ENCODE measurements around the gene PRKN.

The PRKN gene

GRCh38 chr6:161493576-161494118, 1233.9 kb downstream of the PRKN start:
- TF ChIP-seq CTCF (conservative IDR thresholded peaks at IDR 0.05) (no peak), ZFX (IDR thresholded peaks at IDR 0.05) (no peak)
- no peak overlapping the region for H3K27ac ChIP-seq

GRCh38 chr6:161489626-161490306, 1237.8 kb downstream of the PRKN start:
- no peak for TF ChIP-seq ZFX (IDR thresholded peaks at IDR 0.05)
- no peak for TF ChIP-seq CTCF (conservative IDR thresholded peaks at IDR 0.05)
- H3K27ac ChIP-seq, result no peak overlapping the region

- TF ChIP-seq CTCF (conservative IDR thresholded peaks at IDR 0.05) (no peak), ZFX (IDR thresholded peaks at IDR 0.05) (no peak)
- H3K27ac ChIP-seq, result no peak overlapping the region
Observed at GRCh38 chr6:161487694-161488093, 1239.9 kb downstream of the PRKN start.

DNA sequence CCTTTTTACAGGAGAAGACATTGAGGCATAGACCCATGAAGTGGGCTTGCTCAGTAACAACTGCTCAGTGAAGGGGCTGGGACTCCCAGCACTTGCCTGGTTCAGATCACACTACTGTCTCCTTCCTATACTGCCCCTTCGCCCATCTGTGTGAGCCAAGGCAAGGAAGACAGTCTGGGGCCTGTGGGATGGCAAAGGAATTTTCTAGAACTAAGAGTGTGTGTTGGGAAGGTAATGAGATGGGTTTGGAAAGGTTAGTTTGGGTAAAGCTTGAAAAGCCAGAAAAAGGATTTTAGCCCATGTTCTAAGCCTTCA, 1240.4 kb downstream of the PRKN start:
- no peak for TF ChIP-seq CTCF (conservative IDR thresholded peaks at IDR 0.05)
- TF ChIP-seq ZFX (IDR thresholded peaks at IDR 0.05), result no peak
- no peak overlapping the region for H3K27ac ChIP-seq

DNA sequence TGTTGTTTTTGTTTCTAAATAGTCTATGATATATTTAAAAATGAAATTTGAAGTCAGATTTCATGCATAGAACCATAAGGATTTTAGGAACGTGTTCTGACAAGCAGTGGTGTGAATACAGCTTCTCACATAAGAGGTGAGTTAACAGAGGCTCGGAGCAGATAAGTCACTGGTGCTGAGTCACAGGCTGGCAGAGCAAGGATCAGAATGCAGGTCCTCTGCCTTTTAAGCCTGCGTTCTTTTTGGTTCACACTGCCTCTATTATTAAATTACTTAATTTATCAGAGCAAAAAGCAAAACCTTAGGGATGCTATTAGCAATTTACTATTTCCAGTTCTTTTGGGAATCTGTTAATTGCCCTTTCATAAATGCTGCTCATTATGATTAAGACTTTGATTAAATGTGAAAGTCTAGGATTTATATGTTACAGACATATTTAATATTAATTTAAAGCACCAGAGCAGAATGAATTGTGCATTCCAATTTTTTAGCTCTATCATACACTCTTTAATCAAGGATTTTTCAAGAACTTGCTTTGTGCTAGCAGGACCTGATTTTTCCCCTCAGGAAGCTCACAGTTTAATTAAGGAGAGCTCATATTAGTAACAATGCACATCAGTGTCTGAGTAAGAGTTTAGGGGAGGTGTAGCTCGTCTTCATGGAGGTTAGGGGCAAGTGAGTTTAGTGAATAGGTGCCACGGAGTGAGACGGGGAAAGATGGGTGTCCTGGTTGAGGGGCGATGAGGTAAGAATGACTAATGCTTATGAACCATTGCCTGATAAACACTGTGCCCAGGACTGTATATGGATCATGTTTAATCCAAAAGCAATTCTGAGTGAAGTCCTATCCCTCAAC, 1241.0 kb downstream of the PRKN start:
- H3K27ac ChIP-seq, result no peak overlapping the region

GRCh38 chr6:161482517-161482858, 1245.1 kb downstream of the PRKN start:
- TF ChIP-seq CTCF (conservative IDR thresholded peaks at IDR 0.05) (no peak), ZFX (IDR thresholded peaks at IDR 0.05) (no peak)
- H3K27ac ChIP-seq, result no peak overlapping the region

More for the DNA sequence above, 1241.0 kb downstream of the PRKN start:
- TF ChIP-seq CTCF (conservative IDR thresholded peaks at IDR 0.05) (no peak), ZFX (IDR thresholded peaks at IDR 0.05) (no peak)

All from C4-2B (cell line).